NCI-H2196 treated with DMSO at 0.1 percent for 48 hours (cell line): Measurements from ENCODE around the gene MFAP3L.

Experiments used
- DNase-seq: peaks from one replicate; lab custom pipeline; 2025; ENCODE audit not compliant: unreplicated experiment; lab: John Stamatoyannopoulos, UW

Gene MFAP3L

GRCh38 chr4:169993531-169993930 lies 32.7 kb downstream of the MFAP3L start:
- no peak for DNase-seq

DNA sequence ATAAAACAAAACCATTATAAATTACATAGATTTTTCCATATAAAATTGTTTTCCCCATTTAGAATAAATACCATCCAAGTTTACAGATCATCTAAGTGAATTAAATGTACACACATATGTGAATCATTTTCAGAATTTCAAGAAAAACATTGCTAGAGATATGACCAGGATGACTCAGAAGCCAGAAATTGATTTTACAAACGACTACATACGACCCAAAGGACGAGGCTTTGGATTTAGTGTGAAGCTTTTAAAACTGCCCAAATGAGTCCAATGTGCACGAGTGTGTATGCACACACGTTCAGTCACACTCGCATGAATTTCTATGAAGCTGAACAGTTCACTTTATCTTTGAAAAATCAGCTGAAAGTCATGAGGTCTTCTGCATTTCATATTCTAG lies 37.9 kb downstream of the MFAP3L start:
- no peak for DNase-seq

DNA sequence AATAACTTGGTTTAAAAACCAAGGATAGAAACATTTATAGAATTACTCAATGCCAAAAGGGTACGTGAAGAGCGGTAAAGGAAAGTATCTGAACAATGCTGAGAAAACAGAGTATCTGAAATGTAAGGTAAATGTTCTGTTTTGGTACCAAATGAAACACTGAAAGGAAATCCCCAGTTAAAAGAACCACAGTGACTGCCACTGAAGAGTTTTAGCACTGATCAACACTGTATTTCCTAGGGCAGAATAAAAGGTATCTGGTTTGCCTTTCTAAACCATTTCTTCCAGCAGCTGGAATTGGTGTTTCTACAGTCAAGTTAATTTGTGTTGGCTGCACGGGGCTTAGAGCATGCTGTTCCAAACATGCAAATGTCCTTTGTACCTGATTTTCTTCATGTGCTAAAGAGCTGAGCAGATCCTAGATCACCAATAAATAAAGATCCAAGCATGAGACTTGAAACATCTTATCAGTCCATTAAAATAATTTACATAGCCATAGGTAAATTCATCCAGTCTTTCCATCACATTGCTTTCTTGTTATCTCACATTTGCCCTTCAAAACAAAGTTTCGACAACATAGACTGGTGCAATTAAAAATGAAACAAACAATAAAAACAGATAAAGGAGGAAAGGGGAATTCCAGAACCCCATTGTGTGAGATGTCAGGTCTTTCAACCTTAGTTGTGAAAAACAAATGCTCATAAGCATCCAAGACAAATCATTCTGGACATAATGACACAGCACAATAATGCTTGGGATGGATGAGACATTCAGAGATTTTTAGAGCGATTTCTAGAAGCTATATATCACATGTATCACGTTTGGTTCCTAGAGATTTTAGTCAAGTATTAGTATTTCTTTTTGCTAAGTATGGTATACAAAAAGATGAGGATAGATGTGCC lies 38.6 kb downstream of the MFAP3L start:
- DNase-seq: no peak

DNA sequence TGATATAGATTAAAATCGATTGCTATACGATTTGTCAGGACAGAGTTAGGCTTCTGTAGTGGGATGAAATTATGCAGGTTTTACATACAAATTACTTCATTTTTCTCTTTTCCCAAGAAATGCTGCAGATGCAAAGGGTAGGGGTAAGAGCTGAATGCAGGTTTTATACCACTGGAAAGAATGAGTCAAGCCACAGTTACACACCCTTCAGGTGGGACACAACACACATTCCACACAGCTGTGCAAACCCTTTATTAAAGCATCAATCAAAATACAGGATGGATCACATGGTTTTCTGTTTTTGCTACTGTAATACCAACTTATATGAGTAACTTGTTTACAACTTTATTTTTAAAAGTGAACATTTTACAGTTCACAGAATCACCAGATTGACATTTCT lies 39.8 kb downstream of the MFAP3L start:
- no peak for DNase-seq

DNA sequence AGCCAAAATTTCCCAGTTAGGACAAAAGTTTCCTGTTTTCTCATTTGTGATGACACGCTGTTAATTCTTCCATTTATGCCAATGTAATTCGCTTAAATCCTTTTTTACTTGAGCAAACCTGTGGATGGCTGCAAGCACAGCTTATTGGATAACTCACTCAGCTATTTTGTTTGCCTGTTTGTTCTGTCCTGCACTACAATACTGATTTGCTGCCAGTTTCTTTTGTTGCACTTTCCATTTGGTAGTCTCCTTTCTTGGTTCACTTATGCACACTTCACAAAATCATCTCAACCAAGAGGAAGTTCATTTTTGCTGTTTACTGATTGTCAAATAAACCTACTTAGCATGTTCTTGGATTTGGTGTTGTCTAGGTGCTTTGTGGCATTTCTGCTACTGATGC lies 40.3 kb downstream of the MFAP3L start:
- DNase-seq: no peak

DNA sequence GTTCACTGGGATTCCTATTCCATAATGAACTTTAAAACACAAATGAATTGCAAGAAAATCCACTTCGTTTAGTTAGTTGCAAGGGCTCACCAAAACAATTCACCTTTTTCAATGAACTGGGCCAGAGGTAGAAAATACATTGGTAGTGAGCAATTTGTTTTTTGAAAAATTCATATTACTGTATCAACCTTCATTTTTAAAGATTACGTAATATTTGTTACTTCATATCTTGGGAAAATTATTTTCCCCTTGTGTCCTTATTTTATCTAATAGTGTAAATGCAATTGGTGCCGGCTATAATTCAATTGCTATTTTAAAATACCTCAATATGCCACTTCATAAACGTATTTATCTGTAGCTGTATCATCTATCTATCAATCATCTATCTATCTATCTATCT lies 41.5 kb downstream of the MFAP3L start:
- no peak for DNase-seq

DNA sequence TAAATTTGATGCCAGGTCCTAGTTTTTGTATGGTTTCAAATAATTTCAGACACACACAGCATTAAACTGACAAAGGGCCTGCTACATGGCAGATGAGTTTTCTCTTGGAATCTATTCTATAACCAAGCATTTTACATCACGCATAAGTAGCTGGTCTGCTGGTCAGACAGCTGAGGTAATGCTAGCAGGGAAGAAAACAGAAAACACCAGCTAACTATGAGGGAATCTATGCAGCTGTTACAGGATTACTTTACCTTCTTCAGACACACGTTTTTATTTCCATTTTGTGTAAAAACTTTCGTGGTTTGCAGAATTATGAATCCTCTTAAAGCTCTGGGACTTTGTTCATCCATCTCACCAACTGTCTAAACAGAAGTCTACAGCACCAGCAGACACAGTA lies 42.0 kb downstream of the MFAP3L start:
- DNase-seq: no peak

GRCh38 chr4:169976951-169977350 lies 49.2 kb downstream of the MFAP3L start:
- DNase-seq: no peak

DNA sequence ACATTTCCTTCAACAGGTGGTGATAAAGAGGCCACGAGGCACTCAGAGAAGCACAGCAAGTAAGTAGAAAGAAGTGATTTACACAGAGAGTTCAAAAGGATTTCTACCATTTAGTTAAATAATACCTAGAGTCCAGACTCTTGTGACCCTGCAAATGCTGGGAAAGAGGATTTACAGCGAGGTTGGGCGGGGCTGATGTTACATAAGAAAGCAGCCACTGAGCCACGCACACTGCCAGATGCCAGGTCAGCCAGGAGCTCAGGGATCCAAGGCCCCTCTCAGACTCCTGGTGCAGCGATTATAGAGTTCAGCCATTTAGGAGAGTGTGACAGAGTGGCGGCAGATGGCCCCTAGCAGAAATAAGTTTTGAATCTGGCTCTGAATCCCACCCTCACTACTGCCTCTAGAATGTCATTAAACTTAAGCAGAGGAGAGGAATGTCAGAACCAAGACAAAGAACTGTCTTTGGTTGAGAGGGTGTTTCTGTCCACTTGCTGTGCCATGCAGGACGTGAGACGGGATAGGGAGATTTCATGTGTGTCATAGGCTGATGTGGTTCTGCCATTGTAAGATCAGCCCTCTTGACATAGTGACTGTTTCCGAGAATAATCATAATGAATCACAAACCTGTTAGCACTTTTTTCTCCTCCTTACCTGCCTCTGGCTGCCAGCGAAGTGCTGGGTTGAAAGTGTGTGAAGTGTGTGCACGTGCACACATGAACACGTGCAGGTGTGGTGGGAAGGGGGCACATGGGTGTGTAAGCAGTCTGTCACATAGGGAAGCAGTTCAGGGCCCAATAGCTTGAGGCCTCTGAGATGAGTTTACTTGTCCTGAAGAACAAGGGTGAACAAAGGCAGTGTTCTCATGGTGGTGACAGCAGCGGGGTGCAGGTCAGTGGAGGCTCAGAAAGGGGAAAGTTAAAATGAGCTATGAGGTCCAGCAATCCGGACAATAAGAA lies 50.1 kb downstream of the MFAP3L start:
- DNase-seq: no peak

- no peak for DNase-seq
Measured at GRCh38 chr4:169975131-169975837, 50.9 kb downstream of the MFAP3L start.

DNA sequence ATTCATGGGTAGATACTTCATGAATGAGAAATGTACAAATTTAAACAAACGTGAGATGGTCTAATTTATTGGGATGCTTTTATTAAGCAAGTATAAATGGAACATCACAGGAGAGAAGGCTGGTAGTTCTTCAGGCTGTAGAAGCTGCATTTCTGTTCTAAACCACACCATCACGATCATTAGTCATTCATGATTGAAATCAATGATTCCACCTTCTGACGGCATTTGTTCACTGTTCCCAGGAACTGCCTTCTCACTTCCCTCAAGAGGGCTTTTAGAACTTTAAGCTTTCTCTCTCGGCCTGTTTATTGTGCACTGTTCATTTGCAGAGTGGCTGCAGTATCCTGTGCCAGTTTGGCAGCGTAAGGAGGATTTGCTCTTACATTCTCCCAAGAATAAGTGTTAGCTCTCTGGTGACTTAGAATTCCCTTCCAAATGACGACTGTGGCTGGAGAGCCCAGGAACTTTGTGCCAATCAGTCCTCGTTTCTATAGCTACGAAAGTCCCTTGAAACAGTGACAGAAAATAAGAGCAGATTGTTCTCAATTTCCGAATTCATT lies 54.7 kb downstream of the MFAP3L start:
- no peak for DNase-seq

- no peak for DNase-seq
Measured at GRCh38 chr4:169968999-169969398, 57.2 kb downstream of the MFAP3L start.

GRCh38 chr4:169963998-169964397 lies 62.2 kb downstream of the MFAP3L start:
- DNase-seq: no peak

- no peak for DNase-seq
Measured at GRCh38 chr4:169959254-169959653, 66.9 kb downstream of the MFAP3L start.

DNA sequence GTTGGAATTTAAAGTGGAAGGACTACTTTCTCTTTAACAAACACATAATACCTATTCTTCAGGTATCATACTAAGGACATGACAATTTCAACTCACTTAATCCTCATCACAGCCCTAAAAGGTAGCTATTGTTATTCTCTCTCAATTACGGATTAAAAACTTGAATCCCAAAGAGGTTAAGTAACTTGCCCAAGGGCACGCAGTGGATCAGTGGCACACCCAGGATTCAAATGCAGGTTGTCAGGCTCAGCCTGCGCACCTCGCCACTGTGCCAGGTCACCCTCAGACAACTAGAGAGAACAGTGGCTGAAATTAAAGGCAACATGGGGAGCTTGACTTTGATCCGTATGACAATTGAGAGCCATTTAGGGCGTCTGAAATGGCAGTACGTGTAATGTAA lies 67.6 kb downstream of the MFAP3L start:
- DNase-seq: no peak

DNA sequence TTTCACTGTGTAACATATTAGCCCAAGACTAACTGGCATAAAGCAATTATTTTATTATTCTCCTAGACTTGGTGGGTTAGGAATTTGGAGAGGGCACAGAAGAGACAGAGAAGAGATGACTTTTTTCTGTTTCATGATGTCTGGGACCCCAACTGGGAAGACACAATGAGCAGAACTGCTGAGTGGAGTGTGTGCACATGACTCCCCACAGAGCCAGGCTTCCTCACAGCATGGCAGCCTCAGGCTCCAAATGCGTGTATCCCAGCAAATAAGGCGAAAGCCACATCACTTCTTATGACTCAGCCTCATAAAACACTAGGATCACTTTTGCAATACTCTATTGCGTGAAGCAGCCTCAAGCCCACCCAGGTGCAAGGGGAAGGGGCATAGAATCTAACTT lies 68.4 kb downstream of the MFAP3L start:
- DNase-seq: no peak

- DNase-seq: no peak
Measured at GRCh38 chr4:169956091-169956843, 69.9 kb downstream of the MFAP3L start.

- no peak for DNase-seq
Measured at GRCh38 chr4:169955521-169955920, 70.7 kb downstream of the MFAP3L start.

DNA sequence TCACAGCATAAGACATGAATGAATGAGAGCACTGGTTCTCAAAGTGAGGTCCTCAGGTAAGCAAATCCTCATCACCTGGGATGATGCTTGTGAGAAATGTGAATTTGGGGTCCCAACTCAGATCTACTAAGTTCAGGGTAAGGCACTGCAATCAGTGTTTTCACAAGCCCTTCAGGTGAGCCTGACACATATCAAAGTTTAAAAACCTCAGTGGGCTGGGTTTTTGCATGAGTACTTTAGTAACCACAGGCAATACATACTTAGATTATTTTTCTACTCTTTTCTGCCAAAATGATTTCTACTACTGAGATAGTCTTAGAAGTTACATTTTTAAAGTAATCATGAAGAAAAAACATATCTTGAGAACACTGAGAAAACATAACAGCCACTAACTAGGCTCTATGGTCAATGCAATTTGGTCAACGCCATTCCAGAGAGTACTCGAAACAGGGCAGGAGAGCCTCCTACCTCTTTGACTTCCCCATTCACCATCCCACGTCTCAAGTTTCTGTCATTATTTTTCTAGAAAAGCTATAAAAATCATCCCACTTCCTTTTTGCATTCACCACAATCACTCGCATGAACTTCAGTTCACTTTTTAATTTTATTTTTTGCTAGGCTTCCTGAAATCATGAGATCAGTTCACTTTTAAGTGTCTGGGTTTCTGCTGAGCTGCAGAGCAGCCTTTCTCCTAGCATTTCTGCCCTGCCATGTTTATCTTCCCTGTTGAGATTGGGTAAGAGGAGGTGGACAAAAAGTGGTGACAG lies 73.8 kb downstream of the MFAP3L start:
- DNase-seq: no peak

DNA sequence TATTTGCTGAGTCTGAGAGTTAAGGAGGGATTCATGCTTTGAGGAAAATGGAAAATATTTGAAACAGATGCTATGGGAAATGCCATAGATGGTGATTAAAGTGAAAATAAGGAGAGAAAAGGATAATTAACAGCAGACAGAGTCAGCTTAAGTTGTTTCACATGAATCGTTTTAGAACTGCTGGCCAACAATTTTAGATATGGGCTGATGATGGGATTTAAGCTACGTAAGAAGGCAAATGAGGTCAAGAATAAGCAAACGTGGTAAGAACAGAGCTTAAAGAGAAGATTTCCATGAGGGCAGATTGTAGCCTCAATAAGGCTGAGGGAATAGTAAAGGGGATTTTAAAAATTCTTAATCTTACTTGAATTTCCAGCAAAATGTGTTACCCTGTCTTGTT lies 77.9 kb downstream of the MFAP3L start:
- DNase-seq: no peak
